ENCODE data around the gene ARAP3.

Gene ARAP3

GRCh38 chr5:141675672-141676071 lies 6.4 kb downstream of the ARAP3 start:
- no peak overlapping the region for H3K27ac ChIP-seq
- TF ChIP-seq CTCF (conservative IDR thresholded peaks at IDR 0.05) = no peak
- no peak for TF ChIP-seq ZFX (IDR thresholded peaks at IDR 0.05)

GRCh38 chr5:141674747-141675146 lies 7.3 kb downstream of the ARAP3 start:
- H3K27ac ChIP-seq = no peak overlapping the region
- TF ChIP-seq CTCF (conservative IDR thresholded peaks at IDR 0.05) (no peak), ZFX (IDR thresholded peaks at IDR 0.05) (no peak)

- TF ChIP-seq ZFX (IDR thresholded peaks at IDR 0.05) (no peak), CTCF (conservative IDR thresholded peaks at IDR 0.05) (no peak)
- no peak overlapping the region for H3K27ac ChIP-seq
Measured at GRCh38 chr5:141672841-141673813, 8.9 kb downstream of the ARAP3 start.

- TF ChIP-seq CTCF (conservative IDR thresholded peaks at IDR 0.05) (no peak), ZFX (IDR thresholded peaks at IDR 0.05) (no peak)
- H3K27ac ChIP-seq = no peak overlapping the region
Measured at GRCh38 chr5:141672071-141672840, 9.8 kb downstream of the ARAP3 start.

GRCh38 chr5:141669520-141669919 lies 12.5 kb downstream of the ARAP3 start:
- H3K27ac ChIP-seq = no peak overlapping the region

GRCh38 chr5:141668601-141669265 lies 13.3 kb downstream of the ARAP3 start:
- TF ChIP-seq CTCF (conservative IDR thresholded peaks at IDR 0.05) (no peak), ZFX (IDR thresholded peaks at IDR 0.05) (no peak)
- no peak overlapping the region for H3K27ac ChIP-seq

More at GRCh38 chr5:141669520-141669919, 12.5 kb downstream of the ARAP3 start:
- TF ChIP-seq ZFX (IDR thresholded peaks at IDR 0.05) (no peak), CTCF (conservative IDR thresholded peaks at IDR 0.05) (no peak)

All from C4-2B (cell line).